HG03159 (cell line): Measurements from ENCODE around the gene NES.

Source experiments
- ATAC-seq: cut with Tn5 transposase; IDR thresholded peaks from one replicate; pipeline ENCODE4 v1.9.1; 2021; ENCODE audit warnings: mild to moderate bottlenecking, moderate library complexity; ENCODE audit not compliant: unreplicated experiment

NES gene

GRCh38 chr1:156676820-156677615, at the start of gene NES:
Gene NES, minus strand, starts transcription at chr1:156677407. Its CDS starts 143 bp downstream, at chr1:156677264.
- ATAC-seq, result no peak

- no peak for ATAC-seq
Observed at GRCh38 chr1:156726549-156727226, 49.5 kb upstream of the NES start.

GRCh38 chr1:156725683-156726280, 48.6 kb upstream of the NES start:
- no peak for ATAC-seq

GRCh38 chr1:156721535-156721934, 44.3 kb upstream of the NES start:
- ATAC-seq, result no peak

GRCh38 chr1:156721131-156721530, 43.9 kb upstream of the NES start:
- no peak for ATAC-seq

- no peak for ATAC-seq
Observed at GRCh38 chr1:156717351-156717750, 40.1 kb upstream of the NES start.

- no peak for ATAC-seq
Observed at GRCh38 chr1:156714830-156715229, 37.6 kb upstream of the NES start.

GRCh38 chr1:156712626-156713025, 35.4 kb upstream of the NES start:
- no peak for ATAC-seq

GRCh38 chr1:156711011-156711817, 34.0 kb upstream of the NES start:
- ATAC-seq, result no peak

- ATAC-seq, result no peak
Observed at GRCh38 chr1:156709757-156710489, 32.7 kb upstream of the NES start.

- no peak for ATAC-seq
Observed at GRCh38 chr1:156709031-156709430, 31.8 kb upstream of the NES start.

- no peak for ATAC-seq
Observed at GRCh38 chr1:156708218-156708661, 31.0 kb upstream of the NES start.

GRCh38 chr1:156707417-156708217, 30.4 kb upstream of the NES start:
- ATAC-seq, result no peak

GRCh38 chr1:156706657-156707416, 29.6 kb upstream of the NES start:
- no peak for ATAC-seq

- no peak for ATAC-seq
Observed at GRCh38 chr1:156705918-156706656, 28.9 kb upstream of the NES start.

GRCh38 chr1:156705321-156705917, 28.2 kb upstream of the NES start, which contains the start of gene CRABP2:
Gene CRABP2, minus strand, starts transcription at chr1:156705583. Its CDS starts 137 bp downstream, at chr1:156705446.
- ATAC-seq, result no peak

GRCh38 chr1:156704930-156705320, 27.7 kb upstream of the NES start:
- no peak for ATAC-seq
